HEK293T (cell line): Measurements from ENCODE around the gene CRIP1.

Source experiments
- CTCF ChIA-PET: fragments of 350-600 bp; formaldehyde crosslinking; extraction: SDS; loops from one replicate; lab custom pipeline; 2021; ENCODE audit warnings: antibody characterized with exemption, inconsistent platforms; lab: Yijun Ruan, JAX
- POLR2A ChIA-PET: fragments of 350-600 bp; formaldehyde crosslinking; extraction: SDS; loops from one replicate; lab custom pipeline; 2020; ENCODE audit warnings: antibody characterized with exemption, inconsistent platforms; lab: Yijun Ruan, JAX
- DNase-seq: peaks from one replicate; pipeline ENCODE4 v3.0.0; 2012; ENCODE audit warnings: mixed read lengths; ENCODE audit errors: extremely low spot score
- ARNT ChIP-seq: fragments of 450-650 bp; IDR thresholded peaks from 2 replicates; pipeline ENCODE4 v1.6.1; 2017; ENCODE audit warnings: mild to moderate bottlenecking
- BHLHE40 ChIP-seq: fragments of 450-650 bp; IDR thresholded peaks from 2 replicates; pipeline ENCODE4 v1.6.1; 2016; ENCODE audit warnings: mild to moderate bottlenecking, moderate library complexity, borderline replicate concordance
- CTBP1 ChIP-seq: fragments of 450-650 bp; IDR thresholded peaks from 2 replicates; pipeline ENCODE4 v1.6.1; 2016; ENCODE audit warnings: borderline replicate concordance
- ELF4 ChIP-seq: fragments of 450-650 bp; IDR thresholded peaks from 2 replicates; pipeline ENCODE4 v1.6.1; 2017; ENCODE audit warnings: antibody characterized with exemption
- FOXA1 ChIP-seq: fragments of 450-650 bp; IDR thresholded peaks from 2 replicates; pipeline ENCODE4 v1.6.1; 2016; ENCODE audit warnings: mild to moderate bottlenecking
- FOXK2 ChIP-seq: fragments of 450-650 bp; IDR thresholded peaks from 2 replicates; pipeline ENCODE4 v1.6.1; 2016; ENCODE audit warnings: mild to moderate bottlenecking
- FOXM1 ChIP-seq: fragments of 450-650 bp; IDR thresholded peaks from 2 replicates; pipeline ENCODE4 v1.6.1; 2017; ENCODE audit warnings: mild to moderate bottlenecking, borderline replicate concordance
- HDGF ChIP-seq: fragments of 450-650 bp; IDR thresholded peaks from 2 replicates; pipeline ENCODE4 v1.6.1; 2017; ENCODE audit warnings: antibody characterized with exemption, borderline replicate concordance
- L3MBTL2 ChIP-seq: fragments of 450-650 bp; conservative IDR thresholded peaks from 2 replicates; pipeline ENCODE4 v1.6.1; 2016; ENCODE audit warnings: mild to moderate bottlenecking
- LEF1 ChIP-seq: fragments of 450-650 bp; IDR thresholded peaks from 2 replicates; pipeline ENCODE4 v1.6.1; 2017; ENCODE audit warnings: mild to moderate bottlenecking, borderline replicate concordance
- NFRKB ChIP-seq: fragments of 450-650 bp; IDR thresholded peaks from 2 replicates; pipeline ENCODE4 v1.6.1; 2016; ENCODE audit warnings: mild to moderate bottlenecking, moderate library complexity
- PKNOX1 ChIP-seq: fragments of 450-650 bp; IDR thresholded peaks from 2 replicates; pipeline ENCODE4 v1.6.1; 2016
- SP1 ChIP-seq: fragments of 450-650 bp; IDR thresholded peaks from 2 replicates; pipeline ENCODE4 v1.6.1; 2017
- SUZ12 ChIP-seq: fragments of 450-650 bp; IDR thresholded peaks from 2 replicates; pipeline ENCODE4 v1.6.1; 2016; ENCODE audit warnings: mild to moderate bottlenecking
- TARDBP ChIP-seq: fragments of 450-650 bp; IDR thresholded peaks from 2 replicates; pipeline ENCODE4 v1.6.1; 2016
- ZNF384 ChIP-seq: fragments of 450-650 bp; IDR thresholded peaks from 2 replicates; pipeline ENCODE4 v1.6.1; 2016

The CRIP1 gene

GRCh38 chr14:105528586-105529318, 42.1 kb downstream of the CRIP1 start:
- no peak for TF ChIP-seq ELF4
- TF ChIP-seq FOXA1 = no peak
- no peak for TF ChIP-seq NFRKB
- TF ChIP-seq CTBP1 = no peak
- TF ChIP-seq SP1 = no peak
- TF ChIP-seq ZNF384 = no peak
- no peak for TF ChIP-seq FOXK2
- no peak for TF ChIP-seq L3MBTL2
- no peak for TF ChIP-seq FOXM1
- TF ChIP-seq SUZ12 = no peak
- TF ChIP-seq HDGF = no peak
- no peak for TF ChIP-seq LEF1
- no peak for TF ChIP-seq TARDBP
- TF ChIP-seq BHLHE40 = no peak
- TF ChIP-seq PKNOX1 = no peak
- no peak for TF ChIP-seq ARNT
- ChIA-PET POLR2A (interaction anchor here (0.6 to 1.5 kb wide), 6 partner anchors 8 to 158 kb away, joined by 3 to 14 read pairs (median 6); no protein-coding TSS in a partner anchor), CTCF (interaction anchor here (0.6 to 1.8 kb wide), 4 partner anchors 25 to 422 kb away, joined by 3 to 7 read pairs (median 3); no protein-coding TSS in a partner anchor)
- no peak for DNase-seq

- ChIA-PET CTCF (interaction anchor here (1.8 kb wide), 1 partner anchor 39 kb away, joined by 7 read pairs; no protein-coding TSS in a partner anchor), POLR2A (no interaction called here)
- TF ChIP-seq ARNT = no peak
- TF ChIP-seq HDGF = no peak
- TF ChIP-seq BHLHE40 = no peak
- no peak for TF ChIP-seq TARDBP
- TF ChIP-seq PKNOX1 = no peak
- TF ChIP-seq SP1 = no peak
- TF ChIP-seq FOXA1 = no peak
- TF ChIP-seq SUZ12 = no peak
- TF ChIP-seq LEF1 = no peak
- no peak for TF ChIP-seq ZNF384
- no peak for TF ChIP-seq L3MBTL2
- TF ChIP-seq NFRKB = no peak
- no peak for TF ChIP-seq ELF4
- TF ChIP-seq FOXK2 = no peak
- no peak for TF ChIP-seq CTBP1
- TF ChIP-seq FOXM1 = no peak
- no peak for DNase-seq
These were observed 42.6 kb downstream of the CRIP1 start for GRCh38 chr14:105529319-105529568.

GRCh38 chr14:105529569-105530284, 43.0 kb downstream of the CRIP1 start:
- POLR2A ChIA-PET = no interaction called here
- TF ChIP-seq TARDBP (no peak), PKNOX1 (no peak), FOXK2 (no peak), FOXM1 (no peak), LEF1 (no peak), SP1 (no peak), L3MBTL2 (no peak), NFRKB (no peak), HDGF (no peak), BHLHE40 (no peak), ARNT (no peak), FOXA1 (no peak), CTBP1 (no peak), ELF4 (no peak), SUZ12 (no peak), ZNF384 (no peak)
- DNase-seq = no peak
- CTCF ChIA-PET = interaction anchor here (1.8 kb wide), 1 partner anchor 40 kb away, joined by 7 read pairs; no protein-coding TSS in a partner anchor

GRCh38 chr14:105530285-105531087, 43.8 kb downstream of the CRIP1 start:
- ChIA-PET CTCF (interaction anchor here (1.1 kb wide), 1 partner anchor 50 kb away, joined by 4 read pairs; no protein-coding TSS in a partner anchor), POLR2A (interaction anchor here (0.9 to 1.4 kb wide), 2 partner anchors 39 to 61 kb away, joined by 3 read pairs; no protein-coding TSS in a partner anchor)

More at GRCh38 chr14:105530285-105531087, 43.8 kb downstream of the CRIP1 start:
- no peak for DNase-seq
- TF ChIP-seq BHLHE40 = no peak
- TF ChIP-seq CTBP1 = no peak
- no peak for TF ChIP-seq FOXA1
- no peak for TF ChIP-seq ELF4
- TF ChIP-seq HDGF = no peak
- no peak for TF ChIP-seq SP1
- no peak for TF ChIP-seq TARDBP
- no peak for TF ChIP-seq LEF1
